Body of pancreas (tissue), 4 donors: ENCODE measurements around the gene ERC1.

Experiments
- POLR2A ChIP-seq, 3 donors: fragments of 450-650 bp; IDR thresholded peaks; one replicate each; pipeline ENCODE4 v1.6.1; 2016; ENCODE audit warnings: antibody characterized with exemption in 3 of 3, mild to moderate bottlenecking in 2 of 3
- TF ChIP-seq, protein P1 (sequence below), 7 experiments: fragments of 450-650 bp in 4 of 7; fragments of 200-600 bp in 3 of 7; sonication (generic) in 3 of 7; IDR thresholded peaks; one replicate each; pipeline ENCODE4 v1.5.1; 2016 to 2019; ENCODE audit warnings: antibody characterized with exemption in 7 of 7

DNA sequence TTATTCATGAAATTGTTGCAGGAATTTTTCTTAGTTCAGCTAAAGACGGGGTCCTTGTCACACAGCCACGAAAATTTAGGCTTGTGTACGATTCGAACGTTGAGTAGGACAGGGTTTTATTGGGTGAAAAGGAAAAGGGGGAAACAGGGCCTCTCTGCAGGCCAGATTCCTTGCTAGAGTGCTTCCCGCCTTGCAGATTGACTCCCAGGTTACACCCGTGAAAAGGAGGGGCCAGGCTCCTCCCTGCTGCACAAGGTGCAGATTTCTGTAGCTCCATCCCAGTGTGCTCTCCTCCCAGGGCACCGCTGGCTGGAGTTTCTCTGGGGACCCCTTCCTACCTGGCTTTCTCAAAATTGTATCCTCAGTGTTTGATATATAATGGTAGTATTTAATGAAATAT, 221.5 kb downstream of the ERC1 start:
- TF ChIP-seq, protein P1, sequence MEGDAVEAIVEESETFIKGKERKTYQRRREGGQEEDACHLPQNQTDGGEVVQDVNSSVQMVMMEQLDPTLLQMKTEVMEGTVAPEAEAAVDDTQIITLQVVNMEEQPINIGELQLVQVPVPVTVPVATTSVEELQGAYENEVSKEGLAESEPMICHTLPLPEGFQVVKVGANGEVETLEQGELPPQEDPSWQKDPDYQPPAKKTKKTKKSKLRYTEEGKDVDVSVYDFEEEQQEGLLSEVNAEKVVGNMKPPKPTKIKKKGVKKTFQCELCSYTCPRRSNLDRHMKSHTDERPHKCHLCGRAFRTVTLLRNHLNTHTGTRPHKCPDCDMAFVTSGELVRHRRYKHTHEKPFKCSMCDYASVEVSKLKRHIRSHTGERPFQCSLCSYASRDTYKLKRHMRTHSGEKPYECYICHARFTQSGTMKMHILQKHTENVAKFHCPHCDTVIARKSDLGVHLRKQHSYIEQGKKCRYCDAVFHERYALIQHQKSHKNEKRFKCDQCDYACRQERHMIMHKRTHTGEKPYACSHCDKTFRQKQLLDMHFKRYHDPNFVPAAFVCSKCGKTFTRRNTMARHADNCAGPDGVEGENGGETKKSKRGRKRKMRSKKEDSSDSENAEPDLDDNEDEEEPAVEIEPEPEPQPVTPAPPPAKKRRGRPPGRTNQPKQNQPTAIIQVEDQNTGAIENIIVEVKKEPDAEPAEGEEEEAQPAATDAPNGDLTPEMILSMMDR (IDR thresholded peaks at IDR 0.05), result no peak
- TF ChIP-seq POLR2A (IDR thresholded peaks at IDR 0.05), result no peak
